Sigmoid colon (tissue), 7 donors: ENCODE data around the gene XIST. TPM values are rescaled to one million over a fixed set of nuclear protein-coding genes. Genes with fewer than 3 reads are reported as not detected.

Experiments used
- DNase-seq: peaks from one replicate; pipeline ENCODE4 v3.0.0-alpha.2; 2019
- H3K27ac ChIP-seq, 4 donors: fragments of 200-600 bp; sonication (generic); one replicate each; pipeline ENCODE4 v1.5.1; 2016 to 2019; ENCODE audit warnings: mild to moderate bottlenecking in 1 of 4
- H3K27me3 ChIP-seq, 3 donors: fragments of 200-600 bp; sonication (generic); one replicate each; pipeline ENCODE4 v1.5.1; 2019; ENCODE audit warnings: mild to moderate bottlenecking in 1 of 3
- H3K36me3 ChIP-seq, 4 donors: fragments of 200-600 bp; sonication (generic); one replicate each; pipeline ENCODE4 v1.5.1; 2016 to 2019
- H3K4me1 ChIP-seq, 4 donors: fragments of 200-600 bp; sonication (generic); one replicate each; pipeline ENCODE4 v1.5.1; 2017 to 2019
- H3K4me3 ChIP-seq, 4 donors: fragments of 200-600 bp; sonication (generic); one replicate each; pipeline ENCODE4 v1.5.1; 2017 to 2019; ENCODE audit warnings: mild to moderate bottlenecking in 2 of 4, moderate library complexity in 1 of 4
- H3K9me3 ChIP-seq, 4 donors: fragments of 200-600 bp in 3 of 4; sonication (generic) in 3 of 4; one replicate each; pipeline versions ENCODE4 v1.5.1 to v1.6.1; 2013 to 2019
- EP300 ChIP-seq, 4 donors: sonication (generic); formaldehyde crosslinking; IDR thresholded peaks; one replicate each; pipeline ENCODE4 v1.6.1; 2017; ENCODE audit warnings: antibody characterized with exemption in 4 of 4
- POLR2A ChIP-seq, 2 donors: fragments of 450-650 bp; IDR thresholded peaks; one replicate each; pipeline ENCODE4 v1.6.1; 2016; ENCODE audit warnings: antibody characterized with exemption in 2 of 2, mild to moderate bottlenecking in 2 of 2, moderate library complexity in 2 of 2
- POLR2AphosphoS5 ChIP-seq, 4 donors: sonication (generic); formaldehyde crosslinking; IDR thresholded peaks; one replicate each; pipeline ENCODE4 v1.6.1; 2017; ENCODE audit warnings: antibody characterized with exemption in 4 of 4
- WGBS, 2 donors: extraction: QIAGEN DNeasy Blood & Tissue Kit; methylation state at CpG; one replicate each; pipeline ENCODE4 v1.1.7; 2013; 5-methylcytosine and 5-hydroxymethylcytosine counted together
- intact Hi-C: fragments of 100-400 bp; cut with DNase I; formaldehyde crosslinking; loops from one replicate; pipeline ENCODE4 v1.15.1; 2023
- polyA plus RNA-seq, 3 donors: library from polyadenylated mRNA; stranded (reverse); fragments of 200-250 nt; gene quantifications; one replicate each; pipeline ENCODE4 v1.2.3, GENCODE V29; 2013
- total RNA-seq, 4 donors: library from RNA; depleted of rRNA; stranded (reverse); fragments of >200 nt; gene quantifications; one replicate each; pipeline ENCODE4 v1.1.0, GENCODE V29; 2016
- TF ChIP-seq, protein P1 (sequence below), 4 experiments: fragments of 450-650 bp in 3 of 4; fragments of 200-600 bp in 1 of 4; IDR thresholded peaks; one replicate each; pipeline ENCODE4 v1.5.1; 2016 to 2019; ENCODE audit warnings: antibody characterized with exemption in 4 of 4, mild to moderate bottlenecking in 3 of 4, moderate library complexity in 2 of 4
- donor health status: healthy with polysubstance abuse.
- donor health status: Bipolar disorder and iron deficiency.
- donor health status: healthy.

XIST gene
- total and polyA plus RNA-seq, 7 donors = 0.12 to 361 (median 1.8) TPM

DNA sequence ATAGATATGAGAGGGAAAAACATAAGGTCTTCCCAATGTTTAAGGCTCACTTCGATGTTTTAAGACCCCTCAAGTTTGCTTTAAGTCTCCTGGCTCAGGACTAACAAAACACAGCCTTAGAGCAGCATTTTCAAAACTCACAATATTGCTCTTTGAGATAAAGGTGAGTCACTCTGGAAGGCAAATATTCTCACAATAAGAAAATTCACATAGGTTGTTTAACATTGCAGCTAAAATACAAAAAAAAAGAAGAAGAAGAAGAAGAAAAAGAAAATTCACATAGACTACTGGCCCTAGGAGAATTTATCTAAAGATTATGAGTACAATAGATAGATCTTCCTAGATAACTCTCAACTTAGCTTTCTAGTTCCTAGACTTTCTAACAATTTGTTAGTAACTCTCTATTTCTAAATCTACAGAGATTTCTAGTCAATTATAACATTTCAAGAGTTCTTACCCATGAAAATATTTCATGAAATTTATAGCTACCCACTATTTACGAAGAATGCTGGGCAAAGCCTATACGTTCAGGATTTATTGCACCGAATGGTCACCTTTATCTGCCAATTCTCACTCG is 22.5 kb downstream of the XIST start:
- peaks cover 0 to 6% (median 3%) of the 10 kb centered on the region in 4 donors for H3K36me3 ChIP-seq
- intact Hi-C loops = no loop called here
- H3K9me3 ChIP-seq = no peaks in the 10 kb centered on the region
- H3K27ac ChIP-seq = no peak overlapping the region
- no peak for TF ChIP-seq POLR2AphosphoS5 (IDR thresholded peaks at IDR 0.05)
- TF ChIP-seq, protein P1, sequence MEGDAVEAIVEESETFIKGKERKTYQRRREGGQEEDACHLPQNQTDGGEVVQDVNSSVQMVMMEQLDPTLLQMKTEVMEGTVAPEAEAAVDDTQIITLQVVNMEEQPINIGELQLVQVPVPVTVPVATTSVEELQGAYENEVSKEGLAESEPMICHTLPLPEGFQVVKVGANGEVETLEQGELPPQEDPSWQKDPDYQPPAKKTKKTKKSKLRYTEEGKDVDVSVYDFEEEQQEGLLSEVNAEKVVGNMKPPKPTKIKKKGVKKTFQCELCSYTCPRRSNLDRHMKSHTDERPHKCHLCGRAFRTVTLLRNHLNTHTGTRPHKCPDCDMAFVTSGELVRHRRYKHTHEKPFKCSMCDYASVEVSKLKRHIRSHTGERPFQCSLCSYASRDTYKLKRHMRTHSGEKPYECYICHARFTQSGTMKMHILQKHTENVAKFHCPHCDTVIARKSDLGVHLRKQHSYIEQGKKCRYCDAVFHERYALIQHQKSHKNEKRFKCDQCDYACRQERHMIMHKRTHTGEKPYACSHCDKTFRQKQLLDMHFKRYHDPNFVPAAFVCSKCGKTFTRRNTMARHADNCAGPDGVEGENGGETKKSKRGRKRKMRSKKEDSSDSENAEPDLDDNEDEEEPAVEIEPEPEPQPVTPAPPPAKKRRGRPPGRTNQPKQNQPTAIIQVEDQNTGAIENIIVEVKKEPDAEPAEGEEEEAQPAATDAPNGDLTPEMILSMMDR (IDR thresholded peaks at IDR 0.05) = no peak
- TF ChIP-seq POLR2A (IDR thresholded peaks at IDR 0.05) = no peak
- TF ChIP-seq EP300 (IDR thresholded peaks at IDR 0.05) = no peak
- 61 to 80% methylated on average over 5 of the region's 5 CpGs for WGBS, 2 donors
- no peaks in the 10 kb centered on the region for H3K27me3 ChIP-seq
- H3K4me3 ChIP-seq = no peak overlapping the region
- no peak for DNase-seq
- no peaks in the 10 kb centered on the region for H3K4me1 ChIP-seq

DNA sequence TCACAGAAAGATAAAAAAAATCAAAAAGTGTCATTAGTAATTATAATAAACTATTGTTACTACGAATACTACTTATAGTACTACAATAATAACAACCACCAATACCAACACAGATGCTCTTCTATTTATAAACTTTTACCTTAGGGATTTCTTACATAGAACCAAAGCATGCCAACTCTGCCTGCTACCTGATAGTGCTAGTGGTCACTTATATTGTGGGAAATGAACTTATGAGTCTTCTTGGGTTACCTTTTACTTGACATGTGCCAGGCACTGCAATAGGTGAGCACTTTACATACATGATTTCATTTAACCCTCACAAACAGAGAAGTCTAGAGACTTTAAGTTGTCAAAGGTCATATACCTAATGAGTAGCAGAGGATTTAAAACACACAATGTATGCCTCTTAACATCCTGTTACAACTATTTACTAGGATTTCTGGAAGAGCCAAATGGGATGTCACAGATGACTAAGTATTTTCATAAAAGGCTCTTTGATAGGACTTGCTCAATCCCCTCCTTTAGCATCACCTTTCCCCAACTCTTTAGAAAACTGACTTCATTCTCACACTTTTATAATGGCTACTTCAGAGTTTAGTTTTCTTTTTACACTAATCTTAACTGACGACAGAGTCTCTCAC is 24.3 kb downstream of the XIST start:
- WGBS, 2 donors = 93% methylated on average over 2 of the region's 2 CpGs
- H3K4me3 ChIP-seq = no peak overlapping the region
- TF ChIP-seq POLR2AphosphoS5 (IDR thresholded peaks at IDR 0.05) (no peak), POLR2A (IDR thresholded peaks at IDR 0.05) (no peak), EP300 (IDR thresholded peaks at IDR 0.05) (no peak)
- TF ChIP-seq, protein P1 (IDR thresholded peaks at IDR 0.05) = no peak
- H3K27me3 ChIP-seq = no peaks in the 10 kb centered on the region
- no peaks in the 10 kb centered on the region for H3K4me1 ChIP-seq
- no peak overlapping the region for H3K27ac ChIP-seq
- no peak for DNase-seq
- intact Hi-C loops = no loop called here
- no peaks in the 10 kb centered on the region for H3K9me3 ChIP-seq
- peaks cover 0 to 6% (median 3%) of the 10 kb centered on the region in 4 donors for H3K36me3 ChIP-seq

DNA sequence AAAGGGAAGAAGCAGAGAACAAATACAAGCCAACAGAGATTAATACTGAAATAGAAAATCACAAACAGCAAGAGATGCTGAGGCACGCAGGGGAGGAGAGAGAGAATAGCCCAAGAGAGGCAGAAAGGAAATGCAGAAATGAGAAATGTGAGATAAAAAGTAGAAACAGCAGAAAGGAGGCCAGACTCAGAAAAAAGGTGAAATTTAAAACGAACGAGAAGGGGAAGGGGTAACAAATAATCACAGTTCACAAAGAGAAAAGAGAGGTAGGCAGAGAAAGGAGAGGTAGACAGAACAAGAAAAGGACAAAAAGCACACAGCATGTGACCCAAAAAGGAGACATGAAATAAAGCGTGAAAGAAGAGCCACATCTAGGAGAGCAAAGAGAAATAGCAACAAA is 25.1 kb downstream of the XIST start:
- Histone ChIP-seq H3K27ac (no peak overlapping the region), H3K4me3 (no peak overlapping the region), H3K27me3 (no peaks in the 10 kb centered on the region), H3K36me3 (peaks cover 0 to 6% (median 3%) of the 10 kb centered on the region in 4 donors), H3K9me3 (no peaks in the 10 kb centered on the region), H3K4me1 (no peaks in the 10 kb centered on the region)
- intact Hi-C loops = no loop called here
- DNase-seq = no peak
- TF ChIP-seq POLR2AphosphoS5 (IDR thresholded peaks at IDR 0.05) (no peak), POLR2A (IDR thresholded peaks at IDR 0.05) (no peak), EP300 (IDR thresholded peaks at IDR 0.05) (no peak)
- TF ChIP-seq, protein P1 (IDR thresholded peaks at IDR 0.05) = no peak
- 87 to 90% methylated on average over 4 of the region's 4 CpGs for WGBS, 2 donors

DNA sequence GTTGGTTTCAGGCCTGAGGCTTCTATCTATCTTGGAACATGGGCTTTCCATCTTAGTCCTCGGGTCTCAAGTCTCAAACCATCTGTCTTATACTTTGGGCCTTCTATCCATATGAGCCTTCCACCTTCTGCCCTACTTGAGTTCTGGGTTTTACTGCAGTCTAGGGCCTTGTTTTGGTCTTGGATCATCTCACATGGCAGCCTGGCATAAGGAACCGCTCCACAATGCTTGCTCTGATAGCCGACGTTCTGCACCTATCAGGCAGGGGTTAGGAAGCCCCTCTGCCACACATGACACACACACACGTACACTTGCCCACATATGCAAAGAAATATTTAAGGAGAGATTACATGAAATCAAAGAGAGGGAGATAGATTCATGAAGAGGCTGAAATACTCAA is 25.5 kb downstream of the XIST start:
- TF ChIP-seq POLR2A (IDR thresholded peaks at IDR 0.05) (no peak), EP300 (IDR thresholded peaks at IDR 0.05) (no peak), POLR2AphosphoS5 (IDR thresholded peaks at IDR 0.05) (no peak)
- TF ChIP-seq, protein P1 (IDR thresholded peaks at IDR 0.05) = no peak
- intact Hi-C loops = no loop called here
- H3K4me1 ChIP-seq = no peaks in the 10 kb centered on the region
- H3K36me3 ChIP-seq = peaks cover 0 to 6% (median 3%) of the 10 kb centered on the region in 4 donors
- 86 to 92% methylated on average over 5 of the region's 5 CpGs for WGBS, 2 donors
- H3K4me3 ChIP-seq = no peak overlapping the region
- DNase-seq = no peak
- no peaks in the 10 kb centered on the region for H3K27me3 ChIP-seq
- no peaks in the 10 kb centered on the region for H3K9me3 ChIP-seq
- H3K27ac ChIP-seq = no peak overlapping the region
